Brain microvascular endothelial cell (primary cell): ENCODE measurements around the gene LRP1B.

ENCODE experiments used
- DNase-seq: peaks from one replicate; pipeline ENCODE4 v3.0.0-alpha.2; 2020
- H3K27ac ChIP-seq: fragments of 250-450 bp; sonication (Bioruptor Pico); 2 replicates; pipeline ENCODE4 v1.5.1; 2020; ENCODE audit warnings: mild to moderate bottlenecking, moderate library complexity
- H3K27me3 ChIP-seq: fragments of 250-450 bp; sonication (Bioruptor Pico); replicated peaks from 2 replicates; pipeline ENCODE4 v1.5.1; 2020; ENCODE audit warnings: mild to moderate bottlenecking
- H3K36me3 ChIP-seq: fragments of 250-450 bp; sonication (Bioruptor Pico); replicated peaks from 2 replicates; pipeline ENCODE4 v1.5.1; 2020; ENCODE audit warnings: mild to moderate bottlenecking
- H3K4me3 ChIP-seq: 2 replicates; pipeline ENCODE4 v1.5.1; 2011; ENCODE audit warnings: low read depth, mild to moderate bottlenecking, control low read depth, low read length, moderate library complexity
- in situ Hi-C: cut with HindIII; loops from 2 replicates; pipeline ENCODE4 v1.10.0; 2017; ENCODE audit warnings: low sequenced_read_pairs, low pct_ligation_motif_present
- TF ChIP-seq, protein P1 (sequence below): IDR thresholded peaks from 2 replicates; pipeline ENCODE4 v1.5.1; 2011; ENCODE audit warnings: low read depth, mild to moderate bottlenecking, moderate library complexity, low read length, control low read depth, inconsistent platforms; ENCODE audit errors: missing control alignments

Gene LRP1B

GRCh38 chr2:142008135-142008744 lies 122.6 kb downstream of the LRP1B start:
- Histone ChIP-seq H3K27ac (no peak overlapping the region), H3K36me3 (no peaks in the 10 kb centered on the region), H3K4me3 (no peak overlapping the region), H3K27me3 (no peaks in the 10 kb centered on the region)
- in situ Hi-C loops = no loop called here
- TF ChIP-seq, protein P1, sequence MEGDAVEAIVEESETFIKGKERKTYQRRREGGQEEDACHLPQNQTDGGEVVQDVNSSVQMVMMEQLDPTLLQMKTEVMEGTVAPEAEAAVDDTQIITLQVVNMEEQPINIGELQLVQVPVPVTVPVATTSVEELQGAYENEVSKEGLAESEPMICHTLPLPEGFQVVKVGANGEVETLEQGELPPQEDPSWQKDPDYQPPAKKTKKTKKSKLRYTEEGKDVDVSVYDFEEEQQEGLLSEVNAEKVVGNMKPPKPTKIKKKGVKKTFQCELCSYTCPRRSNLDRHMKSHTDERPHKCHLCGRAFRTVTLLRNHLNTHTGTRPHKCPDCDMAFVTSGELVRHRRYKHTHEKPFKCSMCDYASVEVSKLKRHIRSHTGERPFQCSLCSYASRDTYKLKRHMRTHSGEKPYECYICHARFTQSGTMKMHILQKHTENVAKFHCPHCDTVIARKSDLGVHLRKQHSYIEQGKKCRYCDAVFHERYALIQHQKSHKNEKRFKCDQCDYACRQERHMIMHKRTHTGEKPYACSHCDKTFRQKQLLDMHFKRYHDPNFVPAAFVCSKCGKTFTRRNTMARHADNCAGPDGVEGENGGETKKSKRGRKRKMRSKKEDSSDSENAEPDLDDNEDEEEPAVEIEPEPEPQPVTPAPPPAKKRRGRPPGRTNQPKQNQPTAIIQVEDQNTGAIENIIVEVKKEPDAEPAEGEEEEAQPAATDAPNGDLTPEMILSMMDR = no peak
- no peak for DNase-seq

DNA sequence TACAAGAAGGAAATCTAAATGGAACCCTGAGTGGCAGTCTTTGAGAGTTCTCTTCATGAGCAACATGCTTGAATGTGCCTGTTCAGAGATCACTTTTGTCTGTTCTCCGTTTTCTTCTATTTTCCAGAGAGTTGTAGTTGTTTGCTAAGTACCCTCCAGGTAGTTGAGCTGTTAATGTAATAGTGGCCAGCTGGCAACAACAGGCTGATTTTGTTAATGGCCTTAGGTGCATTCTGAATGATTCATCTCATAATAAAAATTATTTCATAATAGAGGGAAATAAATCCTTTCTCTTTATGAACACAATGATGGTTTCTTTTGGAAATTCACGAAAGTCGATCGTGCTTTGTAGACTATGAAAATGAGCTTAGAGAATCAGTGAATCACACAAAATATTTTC lies 136.8 kb downstream of the LRP1B start:
- Histone ChIP-seq H3K27ac (no peak overlapping the region), H3K4me3 (no peak overlapping the region), H3K27me3 (no peaks in the 10 kb centered on the region), H3K36me3 (no peaks in the 10 kb centered on the region)
- DNase-seq = no peak
- in situ Hi-C loops = no loop called here
- TF ChIP-seq, protein P1 = no peak

- no peak for DNase-seq
- in situ Hi-C loops = no loop called here
- H3K27ac ChIP-seq = no peak overlapping the region
- H3K36me3 ChIP-seq = no peaks in the 10 kb centered on the region
- H3K27me3 ChIP-seq = no peaks in the 10 kb centered on the region
- H3K4me3 ChIP-seq = no peak overlapping the region
- TF ChIP-seq, protein P1 = no peak
These were observed 138.1 kb downstream of the LRP1B start for GRCh38 chr2:141992695-141993094.

- H3K4me3 ChIP-seq = no peak overlapping the region
- no peaks in the 10 kb centered on the region for H3K27me3 ChIP-seq
- TF ChIP-seq, protein P1 = no peak
- H3K27ac ChIP-seq = no peak overlapping the region
- in situ Hi-C loops = no loop called here
- no peaks in the 10 kb centered on the region for H3K36me3 ChIP-seq
- no peak for DNase-seq
These were observed 162.4 kb downstream of the LRP1B start for GRCh38 chr2:141968433-141968832.

- in situ Hi-C loops = no loop called here
These were observed 162.8 kb downstream of the LRP1B start for GRCh38 chr2:141967980-141968379.

More at GRCh38 chr2:141967980-141968379, 162.8 kb downstream of the LRP1B start:
- Histone ChIP-seq H3K36me3 (no peaks in the 10 kb centered on the region), H3K27me3 (no peaks in the 10 kb centered on the region), H3K27ac (no peak overlapping the region), H3K4me3 (no peak overlapping the region)
- TF ChIP-seq, protein P1 = no peak
- DNase-seq = no peak
